Measurements from ENCODE around the gene ZNF699.
"Not testable (repeated sequence)": the region's sequence is repeated elsewhere in the genome, so short reads cannot be mapped to it uniquely, and the experiment has no call there.

- TF ChIP-seq, protein P1, sequence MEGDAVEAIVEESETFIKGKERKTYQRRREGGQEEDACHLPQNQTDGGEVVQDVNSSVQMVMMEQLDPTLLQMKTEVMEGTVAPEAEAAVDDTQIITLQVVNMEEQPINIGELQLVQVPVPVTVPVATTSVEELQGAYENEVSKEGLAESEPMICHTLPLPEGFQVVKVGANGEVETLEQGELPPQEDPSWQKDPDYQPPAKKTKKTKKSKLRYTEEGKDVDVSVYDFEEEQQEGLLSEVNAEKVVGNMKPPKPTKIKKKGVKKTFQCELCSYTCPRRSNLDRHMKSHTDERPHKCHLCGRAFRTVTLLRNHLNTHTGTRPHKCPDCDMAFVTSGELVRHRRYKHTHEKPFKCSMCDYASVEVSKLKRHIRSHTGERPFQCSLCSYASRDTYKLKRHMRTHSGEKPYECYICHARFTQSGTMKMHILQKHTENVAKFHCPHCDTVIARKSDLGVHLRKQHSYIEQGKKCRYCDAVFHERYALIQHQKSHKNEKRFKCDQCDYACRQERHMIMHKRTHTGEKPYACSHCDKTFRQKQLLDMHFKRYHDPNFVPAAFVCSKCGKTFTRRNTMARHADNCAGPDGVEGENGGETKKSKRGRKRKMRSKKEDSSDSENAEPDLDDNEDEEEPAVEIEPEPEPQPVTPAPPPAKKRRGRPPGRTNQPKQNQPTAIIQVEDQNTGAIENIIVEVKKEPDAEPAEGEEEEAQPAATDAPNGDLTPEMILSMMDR (IDR thresholded peaks at IDR 0.05; ENCODE audit: insufficient read depth, low read length): not testable (repeated sequence)
- not testable (repeated sequence) for TF ChIP-seq POLR2AphosphoS5, GABPA (IDR thresholded peaks at IDR 0.05; ENCODE audit: low read depth)
- TF ChIP-seq, protein P2, sequence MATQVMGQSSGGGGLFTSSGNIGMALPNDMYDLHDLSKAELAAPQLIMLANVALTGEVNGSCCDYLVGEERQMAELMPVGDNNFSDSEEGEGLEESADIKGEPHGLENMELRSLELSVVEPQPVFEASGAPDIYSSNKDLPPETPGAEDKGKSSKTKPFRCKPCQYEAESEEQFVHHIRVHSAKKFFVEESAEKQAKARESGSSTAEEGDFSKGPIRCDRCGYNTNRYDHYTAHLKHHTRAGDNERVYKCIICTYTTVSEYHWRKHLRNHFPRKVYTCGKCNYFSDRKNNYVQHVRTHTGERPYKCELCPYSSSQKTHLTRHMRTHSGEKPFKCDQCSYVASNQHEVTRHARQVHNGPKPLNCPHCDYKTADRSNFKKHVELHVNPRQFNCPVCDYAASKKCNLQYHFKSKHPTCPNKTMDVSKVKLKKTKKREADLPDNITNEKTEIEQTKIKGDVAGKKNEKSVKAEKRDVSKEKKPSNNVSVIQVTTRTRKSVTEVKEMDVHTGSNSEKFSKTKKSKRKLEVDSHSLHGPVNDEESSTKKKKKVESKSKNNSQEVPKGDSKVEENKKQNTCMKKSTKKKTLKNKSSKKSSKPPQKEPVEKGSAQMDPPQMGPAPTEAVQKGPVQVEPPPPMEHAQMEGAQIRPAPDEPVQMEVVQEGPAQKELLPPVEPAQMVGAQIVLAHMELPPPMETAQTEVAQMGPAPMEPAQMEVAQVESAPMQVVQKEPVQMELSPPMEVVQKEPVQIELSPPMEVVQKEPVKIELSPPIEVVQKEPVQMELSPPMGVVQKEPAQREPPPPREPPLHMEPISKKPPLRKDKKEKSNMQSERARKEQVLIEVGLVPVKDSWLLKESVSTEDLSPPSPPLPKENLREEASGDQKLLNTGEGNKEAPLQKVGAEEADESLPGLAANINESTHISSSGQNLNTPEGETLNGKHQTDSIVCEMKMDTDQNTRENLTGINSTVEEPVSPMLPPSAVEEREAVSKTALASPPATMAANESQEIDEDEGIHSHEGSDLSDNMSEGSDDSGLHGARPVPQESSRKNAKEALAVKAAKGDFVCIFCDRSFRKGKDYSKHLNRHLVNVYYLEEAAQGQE (IDR thresholded peaks at IDR 0.05; ENCODE audit: insufficient replicate concordance, low read depth): not testable (repeated sequence)
These were observed 12.1 kb upstream of the ZNF699 start for GRCh38 chr19:9321756-9322155.

Data from HL-60 (cell line).